Activated T-cell treated with anti-CD3 and anti-CD28 coated beads, Interleukin-2, amount 50 U/mL, for 72 hours (primary cell): ENCODE data around the gene RPS19. TPM values are rescaled to one million over a fixed set of nuclear protein-coding genes. Genes with fewer than 3 reads are reported as not detected.
"Not testable (repeated sequence)": the region's sequence is repeated elsewhere in the genome, so short reads cannot be mapped to it uniquely, and the experiment has no call there.

ENCODE experiments used
- ATAC-seq, 2 donors: fragments of 150-1000 bp; cut with Tn5 transposase; replicated peaks in 1 of 2; 2 replicates each; pipeline ENCODE4 v1.10.0; 2021; ENCODE audit warnings: moderate library complexity in 2 of 2, mild to moderate bottlenecking in 1 of 2
- DNase-seq, 2 donors: peaks; one replicate each; pipeline ENCODE4 v3.0.0; 2021 to 2022; ENCODE audit warnings: mixed read lengths in 1 of 2
- H3K27ac Mint-ChIP-seq: one replicate; pipeline ENCODE4 v1.8.0; 2022; ENCODE audit warnings: mild to moderate bottlenecking, moderate library complexity, mixed read lengths
- H3K27me3 Mint-ChIP-seq: one replicate; pipeline ENCODE4 v1.8.0; 2022; ENCODE audit warnings: low read depth, mixed read lengths
- H3K36me3 Mint-ChIP-seq, 2 donors: one replicate each; pipeline ENCODE4 v1.8.0; 2022; ENCODE audit warnings: mixed read lengths in 2 of 2, mild to moderate bottlenecking in 1 of 2; ENCODE audit not compliant: insufficient read depth in 2 of 2
- H3K4me1 Mint-ChIP-seq: one replicate; pipeline ENCODE4 v1.8.0; 2022; ENCODE audit warnings: low read depth, mixed read lengths
- H3K4me3 Mint-ChIP-seq, 2 donors: one replicate each; pipeline ENCODE4 v1.8.0; 2022; ENCODE audit warnings: mild to moderate bottlenecking in 2 of 2, mixed read lengths in 2 of 2, moderate library complexity in 2 of 2
- H3K9me3 Mint-ChIP-seq, 2 donors: one replicate each; pipeline ENCODE4 v1.8.0; 2022; ENCODE audit warnings: mixed read lengths in 2 of 2
- total RNA-seq, 2 donors: library from RNA; stranded (reverse); gene quantifications; one replicate each; pipeline ENCODE4 v1.2.3, GENCODE V29; 2022

The RPS19 gene
- total RNA-seq, 2 donors from 2014 or later, result 4,101 to 4,133 TPM

- Mint-ChIP-seq H3K9me3 (no peaks in the 10 kb centered on the region), H3K36me3 (peaks cover 25 to 59% of the 10 kb centered on the region in 2 donors), H3K27ac (peak overlapping the region; percentile 86), H3K4me3 (peak overlapping the region; percentile 91 to 99), H3K27me3 (no peaks in the 10 kb centered on the region), H3K4me1 (peaks cover 75% of the 10 kb centered on the region)
- no peak for DNase-seq
- no peak for ATAC-seq
Measured at GRCh38 chr19:41863209-41863931, 3.3 kb downstream of the RPS19 start.

GRCh38 chr19:41864374-41864773 is 4.3 kb downstream of the RPS19 start:
- peaks cover 80% of the 10 kb centered on the region for H3K4me1 Mint-ChIP-seq
- H3K27ac Mint-ChIP-seq, result peak overlapping the region; percentile 88
- H3K27me3 Mint-ChIP-seq, result no peaks in the 10 kb centered on the region
- H3K4me3 Mint-ChIP-seq, result peak overlapping the region; percentile 77 to 99
- H3K9me3 Mint-ChIP-seq, result no peaks in the 10 kb centered on the region
- H3K36me3 Mint-ChIP-seq, result peaks cover 25 to 62% of the 10 kb centered on the region in 2 donors
- DNase-seq (no peak), ATAC-seq (no peak)

GRCh38 chr19:41866284-41866683 is 6.2 kb downstream of the RPS19 start:
- Mint-ChIP-seq H3K36me3 (peaks cover 19 to 62% of the 10 kb centered on the region in 2 donors), H3K27ac (peak overlapping the region; percentile 93), H3K27me3 (no peaks in the 10 kb centered on the region), H3K9me3 (no peaks in the 10 kb centered on the region), H3K4me3 (peak overlapping the region; percentile 36 to 58), H3K4me1 (peaks cover 93% of the 10 kb centered on the region)
- DNase-seq (peak in 1 of 2 donors; percentile 23), ATAC-seq (peak in 1 of 2 donors; percentile 3)

- H3K9me3 Mint-ChIP-seq, result no peaks in the 10 kb centered on the region
- H3K4me3 Mint-ChIP-seq, result peak overlapping the region; percentile 54 to 58
Measured at GRCh38 chr19:41868120-41868988, 8.3 kb downstream of the RPS19 start.

GRCh38 chr19:41868989-41869300 is 8.9 kb downstream of the RPS19 start:
- Mint-ChIP-seq H3K4me1 (peaks cover 89% of the 10 kb centered on the region), H3K36me3 (peaks cover 9 to 42% of the 10 kb centered on the region in 2 donors), H3K9me3 (no peaks in the 10 kb centered on the region), H3K4me3 (peak overlapping the region; percentile 1 to 34), H3K27me3 (no peaks in the 10 kb centered on the region), H3K27ac (peak overlapping the region; percentile 86)
- DNase-seq (no peak), ATAC-seq (no peak)

More at GRCh38 chr19:41868120-41868988, 8.3 kb downstream of the RPS19 start:
- peak overlapping the region; percentile 86 for H3K27ac Mint-ChIP-seq
- DNase-seq (no peak), ATAC-seq (peak in 1 of 2 donors; percentile 2)
- H3K4me1 Mint-ChIP-seq, result peaks cover 93% of the 10 kb centered on the region
- H3K36me3 Mint-ChIP-seq, result peaks cover 11 to 46% of the 10 kb centered on the region in 2 donors
- no peaks in the 10 kb centered on the region for H3K27me3 Mint-ChIP-seq

- no peaks in the 10 kb centered on the region for H3K27me3 Mint-ChIP-seq
- no peaks in the 10 kb centered on the region for H3K9me3 Mint-ChIP-seq
- H3K4me3 Mint-ChIP-seq, result peak overlapping the region; percentile 4 to 25
- peaks cover 6 to 37% of the 10 kb centered on the region in 2 donors for H3K36me3 Mint-ChIP-seq
- H3K4me1 Mint-ChIP-seq, result peaks cover 84% of the 10 kb centered on the region
- peak overlapping the region; percentile 25 for H3K27ac Mint-ChIP-seq
- no peak for ATAC-seq
- DNase-seq, result no peak
Measured at GRCh38 chr19:41869374-41869955, 9.4 kb downstream of the RPS19 start.

- Mint-ChIP-seq H3K27me3 (no peaks in the 10 kb centered on the region), H3K9me3 (no peaks in the 10 kb centered on the region), H3K4me3 (peak overlapping the region; percentile 46 to 66), H3K36me3 (peaks cover 6 to 33% of the 10 kb centered on the region in 2 donors), H3K4me1 (peaks cover 83% of the 10 kb centered on the region), H3K27ac (peak overlapping the region; percentile 3)
- DNase-seq (peak; percentile 41 to 51), ATAC-seq (peak; percentile 22 to 37)
Measured at GRCh38 chr19:41870401-41870873, 10.4 kb downstream of the RPS19 start.

GRCh38 chr19:41871573-41872383 is 11.7 kb downstream of the RPS19 start:
- Mint-ChIP-seq H3K27me3 (no peaks in the 10 kb centered on the region), H3K27ac (peak overlapping the region; percentile 99), H3K4me3 (peak overlapping the region; percentile 72 to 85), H3K9me3 (no peaks in the 10 kb centered on the region), H3K36me3 (peaks cover 6 to 20% of the 10 kb centered on the region in 2 donors), H3K4me1 (peaks cover 83% of the 10 kb centered on the region)
- DNase-seq, result peak; percentile 80 to 85
- peak; percentile 67 to 76 for ATAC-seq

GRCh38 chr19:41872384-41872774 is 12.3 kb downstream of the RPS19 start:
- DNase-seq, result no peak
- ATAC-seq, result no peak

GRCh38 chr19:41872775-41873647 is 13.0 kb downstream of the RPS19 start:
- no peak for ATAC-seq
- H3K27me3 Mint-ChIP-seq, result no peaks in the 10 kb centered on the region
- no peaks in the 10 kb centered on the region for H3K9me3 Mint-ChIP-seq
- peaks cover 6 to 19% of the 10 kb centered on the region in 2 donors for H3K36me3 Mint-ChIP-seq
- DNase-seq, result peak; percentile 68 to 73
- H3K4me1 Mint-ChIP-seq, result peaks cover 87% of the 10 kb centered on the region
- peak overlapping the region in 1 of 2 donors; percentile 20 for H3K4me3 Mint-ChIP-seq
- peak overlapping the region; percentile 75 for H3K27ac Mint-ChIP-seq

More at GRCh38 chr19:41872384-41872774, 12.3 kb downstream of the RPS19 start:
- Mint-ChIP-seq H3K4me3 (peak overlapping the region in 1 of 2 donors; percentile 20), H3K9me3 (no peaks in the 10 kb centered on the region), H3K36me3 (peaks cover 6 to 19% of the 10 kb centered on the region in 2 donors), H3K27ac (peak overlapping the region; percentile 75), H3K27me3 (no peaks in the 10 kb centered on the region), H3K4me1 (peaks cover 87% of the 10 kb centered on the region)

GRCh38 chr19:41875973-41876372 is 15.9 kb downstream of the RPS19 start:
- H3K4me1 Mint-ChIP-seq, result peaks cover 63% of the 10 kb centered on the region
- peak in 1 of 2 donors; percentile 0 for DNase-seq
- H3K36me3 Mint-ChIP-seq, result not testable (repeated sequence)

More at GRCh38 chr19:41875973-41876372, 15.9 kb downstream of the RPS19 start:
- Mint-ChIP-seq H3K4me3 (peak overlapping the region; percentile 49 to 60), H3K27ac (peak overlapping the region; percentile 18)
- not testable (repeated sequence) for ATAC-seq, H3K27me3 Mint-ChIP-seq, H3K9me3 Mint-ChIP-seq
